DMS153 treated with DMSO at 0.1 percent for 48 hours (cell line): ENCODE results near the gene ATP5PF.
"Not testable (repeated sequence)": the region's sequence is repeated elsewhere in the genome, so short reads cannot be mapped to it uniquely, and the experiment has no call there.

Experiments
- DNase-seq: peaks from one replicate; lab custom pipeline; 2025; ENCODE audit not compliant: unreplicated experiment; lab: John Stamatoyannopoulos, UW

ATP5PF gene

GRCh38 chr21:25734904-25735645 lies at the start of gene ATP5PF, which contains the start of gene GABPA:
Gene ATP5PF (minus strand): TSS chr21:25734904. CDS start chr21:25729794, 5,110 bp downstream.
Gene GABPA (plus strand): TSS chr21:25734972. CDS start chr21:25741599, 6,627 bp downstream.
- DNase-seq = peak; percentile 90

- DNase-seq = not testable (repeated sequence)
Measured at GRCh38 chr21:25778126-25778875, 43.6 kb upstream of the ATP5PF start.

- DNase-seq = no peak
Measured at GRCh38 chr21:25776440-25776839, 41.7 kb upstream of the ATP5PF start.

GRCh38 chr21:25772686-25773085 lies 38.0 kb upstream of the ATP5PF start:
- no peak for DNase-seq

GRCh38 chr21:25767921-25768320 lies 33.2 kb upstream of the ATP5PF start:
- no peak for DNase-seq

GRCh38 chr21:25764065-25764464 lies 29.4 kb upstream of the ATP5PF start:
- no peak for DNase-seq

- DNase-seq = no peak
Measured at GRCh38 chr21:25760677-25761076, 26.0 kb upstream of the ATP5PF start.

- no peak for DNase-seq
Measured at GRCh38 chr21:25760061-25760460, 25.4 kb upstream of the ATP5PF start.

- no peak for DNase-seq
Measured at GRCh38 chr21:25759573-25759972, 24.9 kb upstream of the ATP5PF start.

- DNase-seq = no peak
Measured at GRCh38 chr21:25757531-25757930, 22.8 kb upstream of the ATP5PF start.

GRCh38 chr21:25756190-25756932 lies 21.7 kb upstream of the ATP5PF start:
- no peak for DNase-seq

- no peak for DNase-seq
Measured at GRCh38 chr21:25752416-25752815, 17.7 kb upstream of the ATP5PF start.

- DNase-seq = no peak
Measured at GRCh38 chr21:25750085-25750484, 15.4 kb upstream of the ATP5PF start.

- DNase-seq = no peak
Measured at GRCh38 chr21:25744854-25745253, 10.2 kb upstream of the ATP5PF start.

GRCh38 chr21:25742900-25743299 lies 8.2 kb upstream of the ATP5PF start:
- DNase-seq = no peak

GRCh38 chr21:25737421-25737820 lies 2.7 kb upstream of the ATP5PF start:
- DNase-seq = no peak

GRCh38 chr21:25735646-25736597 lies 1.2 kb upstream of the ATP5PF start:
- peak; percentile 23 for DNase-seq

GRCh38 chr21:25734654-25734903 lies 125 bp downstream of the ATP5PF start:
- DNase-seq = no peak

GRCh38 chr21:25733859-25734653 lies 648 bp downstream of the ATP5PF start:
- no peak for DNase-seq
